ELF-1 (cell line): ENCODE measurements around the gene CD300H.
"Not testable (repeated sequence)": the region's sequence is repeated elsewhere in the genome, so short reads cannot be mapped to it uniquely, and the experiment has no call there.

Experiments used
- DNase-seq: peaks from one replicate; pipeline ENCODE4 v3.0.0-alpha.2; 2016; ENCODE audit warnings: low read depth, low spot score

The CD300H gene

GRCh38 chr17:74526681-74527080 is 40.6 kb downstream of the CD300H start:
- DNase-seq = no peak

GRCh38 chr17:74525781-74526288 is 41.5 kb downstream of the CD300H start:
- DNase-seq = no peak

GRCh38 chr17:74525465-74525725 is 41.9 kb downstream of the CD300H start:
- DNase-seq = no peak

- DNase-seq = no peak
These were observed 42.5 kb downstream of the CD300H start for GRCh38 chr17:74524653-74525464.

DNA sequence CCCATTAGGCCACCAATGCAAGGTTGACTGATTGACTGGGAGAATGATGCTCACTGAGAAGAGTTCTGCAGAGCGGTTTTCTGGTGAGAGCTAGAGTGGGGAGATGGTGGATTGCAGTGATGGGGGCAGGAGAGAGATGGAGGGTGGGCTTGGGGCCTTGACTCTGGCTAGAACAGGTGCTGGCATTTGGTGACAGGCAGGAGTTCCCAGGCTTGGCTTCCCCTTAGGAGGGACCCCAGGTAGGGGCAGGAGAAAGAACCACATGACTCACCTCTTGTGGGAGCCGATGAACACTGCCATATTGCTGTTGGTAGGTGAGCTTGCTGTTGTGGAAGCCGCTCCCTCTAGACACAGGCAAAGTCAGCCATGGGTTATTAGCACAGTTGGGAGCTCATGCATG is 44.0 kb downstream of the CD300H start:
- no peak for DNase-seq

- no peak for DNase-seq
These were observed 44.8 kb downstream of the CD300H start for GRCh38 chr17:74522381-74523105.

- no peak for DNase-seq
These were observed 45.6 kb downstream of the CD300H start for GRCh38 chr17:74521701-74522201.

DNA sequence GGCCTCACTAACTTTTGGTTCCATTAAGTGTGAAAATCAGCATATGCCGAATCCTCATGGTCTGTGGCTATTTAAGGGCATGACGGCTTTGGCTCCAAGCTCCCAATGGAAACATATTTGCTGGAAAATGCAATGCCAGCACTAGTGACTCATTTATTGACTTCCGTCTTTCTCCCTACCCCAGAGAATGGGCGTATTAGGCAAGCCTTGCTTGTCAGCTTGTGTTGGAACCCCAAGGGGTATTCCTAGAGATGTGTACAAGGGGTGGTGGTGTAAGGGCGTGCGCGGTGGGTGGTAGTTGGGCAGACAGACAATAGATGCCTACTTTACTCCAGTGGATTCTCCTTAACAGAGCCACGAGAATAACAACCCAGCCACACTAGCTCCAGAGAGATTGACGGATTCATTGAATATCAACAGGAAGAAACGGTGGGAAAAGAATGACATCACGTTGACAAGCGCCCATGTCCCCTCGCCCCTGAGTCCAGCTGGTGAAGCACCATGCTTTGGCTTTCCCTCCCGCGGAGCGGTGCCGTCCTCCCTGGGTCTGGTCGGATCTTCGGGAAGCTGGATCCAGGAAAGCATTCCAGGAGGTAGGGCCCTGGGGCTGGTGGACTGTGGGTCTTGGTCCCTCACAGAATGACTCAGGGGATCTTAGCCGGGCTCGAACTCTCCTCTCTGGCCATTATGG is 46.4 kb downstream of the CD300H start:
- no peak for DNase-seq

DNA sequence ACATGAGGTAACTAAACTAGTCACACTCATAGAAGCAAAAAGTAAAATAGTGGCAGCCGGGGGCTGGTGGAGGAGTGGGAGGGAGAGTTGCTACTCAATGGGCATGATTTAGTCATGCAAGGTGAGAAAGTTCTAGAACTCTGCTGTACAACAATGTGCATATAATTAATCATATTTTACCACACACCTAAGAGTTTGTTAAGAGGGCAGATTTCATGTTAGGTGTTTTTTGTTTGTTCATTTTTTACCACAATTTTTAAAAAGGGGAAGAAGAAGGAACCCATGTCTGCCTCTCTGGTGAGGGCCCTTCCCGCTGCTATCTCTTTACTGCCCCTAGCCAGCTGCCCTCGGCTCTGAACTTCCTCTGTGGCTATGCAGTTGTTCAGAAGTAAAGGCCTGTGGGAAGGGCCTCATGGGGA is 47.3 kb downstream of the CD300H start:
- DNase-seq = no peak

DNA sequence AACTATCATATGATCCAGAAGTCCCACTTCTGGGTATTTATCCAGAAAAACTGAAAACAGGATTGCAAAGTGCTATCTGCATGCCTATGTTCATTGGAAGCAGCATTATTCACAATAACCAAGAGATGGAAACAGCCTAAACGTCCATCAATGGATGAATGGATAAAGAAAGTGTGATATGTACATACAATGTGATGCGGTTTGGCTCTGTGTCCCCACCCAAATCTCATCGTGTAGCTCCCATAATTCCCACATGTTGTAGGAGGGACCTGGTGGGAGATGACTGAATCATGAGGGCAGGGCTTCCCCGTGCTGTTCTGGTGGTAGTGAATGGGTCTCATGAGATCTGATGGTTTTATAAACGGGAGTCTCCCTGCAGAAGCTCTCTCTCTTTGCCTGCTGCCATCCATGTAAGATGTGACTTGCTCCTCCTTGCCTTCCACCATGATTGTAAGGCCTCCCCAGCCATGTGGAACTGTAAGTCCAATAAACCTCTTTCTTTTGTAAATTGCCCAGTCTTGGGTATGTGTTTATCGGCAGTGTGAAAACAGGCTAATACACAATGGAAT is 48.8 kb downstream of the CD300H start:
- not testable (repeated sequence) for DNase-seq

- DNase-seq = no peak
These were observed 50.6 kb downstream of the CD300H start for GRCh38 chr17:74516561-74517328.

DNA sequence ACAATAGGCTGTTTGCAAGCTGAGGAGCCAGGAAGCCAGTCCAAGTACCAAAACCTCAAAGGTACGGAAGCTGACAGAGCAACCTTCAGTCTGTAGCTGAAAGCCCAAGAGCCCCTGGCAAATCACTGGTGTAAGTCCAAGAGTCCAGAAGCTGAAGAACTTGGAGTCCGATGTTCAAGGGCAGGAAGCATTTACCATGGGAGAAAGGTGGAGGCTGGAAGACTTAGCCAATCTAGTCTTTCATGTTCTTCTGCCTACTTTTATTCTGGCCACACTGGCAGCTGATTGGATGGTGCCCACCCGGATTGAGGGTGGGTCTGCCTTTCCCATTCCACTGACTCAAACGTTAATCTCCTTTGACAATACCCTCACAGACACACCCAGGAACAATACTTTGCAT is 51.4 kb downstream of the CD300H start:
- no peak for DNase-seq

DNA sequence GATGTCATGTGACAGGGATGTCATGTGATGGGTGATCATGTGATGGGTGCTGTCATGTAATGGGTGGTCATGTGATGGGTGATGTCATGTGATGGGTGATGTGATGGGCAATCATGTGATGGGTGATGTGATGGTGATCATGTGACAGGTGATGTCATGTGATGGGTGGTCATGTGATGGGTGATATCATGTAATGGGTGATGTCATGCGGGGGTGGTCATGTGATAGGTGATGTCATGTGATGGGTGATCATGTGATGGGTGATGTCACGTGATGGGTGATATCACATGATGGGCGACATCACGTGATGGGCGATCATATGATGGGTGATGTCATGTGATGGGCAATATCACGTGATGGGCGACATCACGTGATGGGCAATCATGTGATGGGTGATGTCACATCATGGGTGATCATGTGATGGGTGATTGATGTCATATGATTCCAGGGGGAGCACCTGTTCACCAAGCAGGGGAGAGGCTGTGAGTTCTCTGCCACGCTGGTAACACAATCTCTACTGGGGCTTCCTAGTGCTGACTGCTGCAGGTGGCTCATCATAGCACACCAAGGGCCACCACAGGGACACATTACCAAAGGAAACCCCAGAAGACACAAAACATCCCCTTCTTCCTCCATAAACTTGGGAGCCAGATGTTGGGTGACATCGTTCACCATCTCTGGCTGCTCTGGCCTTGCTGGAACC is 52.5 kb downstream of the CD300H start:
- DNase-seq = no peak

DNA sequence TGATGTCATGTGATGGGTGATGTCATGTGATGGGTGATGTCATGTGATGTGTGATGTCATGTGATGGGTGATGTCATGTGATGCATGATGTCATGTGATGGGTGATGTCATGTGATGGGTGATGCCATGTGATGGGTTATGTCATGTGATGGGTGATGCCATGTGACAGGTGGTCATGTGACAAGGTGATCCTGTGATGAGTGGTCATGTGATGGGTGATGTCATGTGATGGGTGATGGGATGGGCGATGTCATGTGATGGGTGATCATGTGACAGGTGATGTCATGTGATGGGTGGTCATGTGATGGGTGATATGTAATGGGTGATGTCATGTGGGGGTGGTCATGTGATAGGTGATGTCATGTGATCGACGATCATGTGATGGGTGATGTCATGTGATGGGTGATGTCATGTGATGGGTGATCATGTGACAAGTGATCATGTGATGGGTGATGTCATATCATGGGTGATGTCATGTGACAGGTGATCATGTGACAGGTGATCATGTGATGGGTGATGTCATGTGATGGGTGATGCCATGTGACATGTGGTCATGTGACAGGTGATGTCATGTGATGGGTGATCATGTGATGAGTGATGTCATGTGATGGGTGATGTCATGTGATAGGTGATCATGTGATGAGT is 53.2 kb downstream of the CD300H start:
- peak; percentile 46 for DNase-seq

- DNase-seq = no peak
These were observed 54.7 kb downstream of the CD300H start for GRCh38 chr17:74512624-74513091.

GRCh38 chr17:74512036-74512435 is 55.3 kb downstream of the CD300H start:
- no peak for DNase-seq
